ENCODE measurements around the gene DNAI2. TPM values are rescaled to one million over a fixed set of nuclear protein-coding genes. Genes with fewer than 3 reads are reported as not detected.

DNAI2 gene
- total and polyA plus RNA-seq, 4 donors, result 4.1 to 14.2 (median 6.7) TPM

- DNase-seq (no peak), ATAC-seq (ENCODE audit: insufficient read depth, low FRiP score) (no peak)
- Histone ChIP-seq H3K4me3 (no peak overlapping the region), H3K4me1 (ENCODE audit: control insufficient read depth in 5 of 5, insufficient read depth in 5 of 5, low read length in 5 of 5) (peaks cover 0 to 14% (median 4%) of the 10 kb centered on the region in 5 donors), H3K27ac (ENCODE audit: low read depth in 1 of 2, low read length in 1 of 2) (no peak overlapping the region), H3K9me3 (ENCODE audit: control insufficient read depth in 4 of 4, insufficient read depth in 3 of 4, low read length in 3 of 4) (no peaks in the 10 kb centered on the region), H3K9ac (ENCODE audit: insufficient read depth in 1 of 2, low read length in 2 of 2) (no peak overlapping the region), H3K27me3 (ENCODE audit: control insufficient read depth in 3 of 3, insufficient read depth in 3 of 3, low read length in 2 of 3) (peaks cover 0 to 19% (median 7%) of the 10 kb centered on the region in 3 donors), H3K36me3 (ENCODE audit: control insufficient read depth in 4 of 4, insufficient read depth in 4 of 4, low read length in 4 of 4) (no peaks in the 10 kb centered on the region)
- 18 to 26% methylated on average over 10 of the region's 10 CpGs for WGBS, 2 donors
- TF ChIP-seq CTCF (IDR thresholded peaks at IDR 0.05; ENCODE audit: control extremely low read depth, extremely low read depth), result no peak
These were observed 52.5 kb downstream of the DNAI2 start for GRCh38 chr17:74326506-74326905.

- 88 to 90% methylated on average over 3 of the region's 3 CpGs for WGBS, 2 donors
- H3K27ac ChIP-seq (ENCODE audit: low read depth in 1 of 2, low read length in 1 of 2), result no peak overlapping the region
- peaks cover 0 to 14% (median 5%) of the 10 kb centered on the region in 5 donors for H3K4me1 ChIP-seq (ENCODE audit: control insufficient read depth in 5 of 5, insufficient read depth in 5 of 5, low read length in 5 of 5)
- H3K9ac ChIP-seq (ENCODE audit: insufficient read depth in 1 of 2, low read length in 2 of 2), result no peak overlapping the region
- H3K27me3 ChIP-seq (ENCODE audit: control insufficient read depth in 3 of 3, insufficient read depth in 3 of 3, low read length in 2 of 3), result peaks cover 0 to 19% (median 7%) of the 10 kb centered on the region in 3 donors
- DNase-seq, result no peak
- no peak for ATAC-seq (ENCODE audit: insufficient read depth, low FRiP score)
- no peaks in the 10 kb centered on the region for H3K9me3 ChIP-seq (ENCODE audit: control insufficient read depth in 4 of 4, insufficient read depth in 3 of 4, low read length in 3 of 4)
- no peaks in the 10 kb centered on the region for H3K36me3 ChIP-seq (ENCODE audit: control insufficient read depth in 4 of 4, insufficient read depth in 4 of 4, low read length in 4 of 4)
- no peak for TF ChIP-seq CTCF (IDR thresholded peaks at IDR 0.05; ENCODE audit: control extremely low read depth, extremely low read depth)
- H3K4me3 ChIP-seq, result no peak overlapping the region
These were observed 54.5 kb downstream of the DNAI2 start for GRCh38 chr17:74328487-74328886.

- no peak for DNase-seq
- Histone ChIP-seq H3K4me3 (no peak overlapping the region), H3K9ac (ENCODE audit: insufficient read depth in 1 of 2, low read length in 2 of 2) (no peak overlapping the region), H3K9me3 (ENCODE audit: control insufficient read depth in 4 of 4, insufficient read depth in 3 of 4, low read length in 3 of 4) (peaks cover 0 to 1% (median 0%) of the 10 kb centered on the region in 4 donors), H3K27ac (ENCODE audit: low read depth in 1 of 2, low read length in 1 of 2) (no peak overlapping the region), H3K36me3 (ENCODE audit: control insufficient read depth in 4 of 4, insufficient read depth in 4 of 4, low read length in 4 of 4) (no peaks in the 10 kb centered on the region), H3K27me3 (ENCODE audit: control insufficient read depth in 3 of 3, insufficient read depth in 3 of 3, low read length in 2 of 3) (peaks cover 0 to 19% (median 7%) of the 10 kb centered on the region in 3 donors), H3K4me1 (ENCODE audit: control insufficient read depth in 5 of 5, insufficient read depth in 5 of 5, low read length in 5 of 5) (peaks cover 0 to 14% (median 5%) of the 10 kb centered on the region in 5 donors)
- 67 to 73% methylated on average over 3 of the region's 3 CpGs for WGBS, 2 donors
- ATAC-seq (ENCODE audit: insufficient read depth, low FRiP score), result no peak
- no peak for TF ChIP-seq CTCF (IDR thresholded peaks at IDR 0.05; ENCODE audit: control extremely low read depth, extremely low read depth)
These were observed 55.3 kb downstream of the DNAI2 start for GRCh38 chr17:74329378-74329777.

GRCh38 chr17:74330446-74330845 lies 56.4 kb downstream of the DNAI2 start:
- DNase-seq, result no peak
- H3K9ac ChIP-seq (ENCODE audit: insufficient read depth in 1 of 2, low read length in 2 of 2), result no peak overlapping the region
- 78 to 87% methylated on average over 8 of the region's 8 CpGs for WGBS, 2 donors
- H3K9me3 ChIP-seq (ENCODE audit: control insufficient read depth in 4 of 4, insufficient read depth in 3 of 4, low read length in 3 of 4), result peaks cover 0 to 2% (median 0%) of the 10 kb centered on the region in 4 donors
- H3K27me3 ChIP-seq (ENCODE audit: control insufficient read depth in 3 of 3, insufficient read depth in 3 of 3, low read length in 2 of 3), result peaks cover 0 to 16% (median 4%) of the 10 kb centered on the region in 3 donors
- ATAC-seq (ENCODE audit: insufficient read depth, low FRiP score), result no peak
- H3K27ac ChIP-seq (ENCODE audit: low read depth in 1 of 2, low read length in 1 of 2), result no peak overlapping the region
- no peak overlapping the region for H3K4me3 ChIP-seq
- TF ChIP-seq CTCF (IDR thresholded peaks at IDR 0.05; ENCODE audit: control extremely low read depth, extremely low read depth), result no peak
- H3K4me1 ChIP-seq (ENCODE audit: control insufficient read depth in 5 of 5, insufficient read depth in 5 of 5, low read length in 5 of 5), result peaks cover 0 to 11% (median 4%) of the 10 kb centered on the region in 5 donors
- no peaks in the 10 kb centered on the region for H3K36me3 ChIP-seq (ENCODE audit: control insufficient read depth in 4 of 4, insufficient read depth in 4 of 4, low read length in 4 of 4)

Data from lung (tissue), 12 donors.